OCI-LY7 (cell line): Measurements from ENCODE around the gene C12orf76. TPM values are rescaled to one million over a fixed set of nuclear protein-coding genes. Genes with fewer than 3 reads are reported as not detected.

Experiments used
- BruUV-seq: library from RNA; stranded (reverse); fragments of 400-500 nt; replicated peaks from 2 replicates; lab custom pipeline; 2021; lab: Mats Ljungman, UMichigan
- CTCF ChIA-PET: fragments of 300-600 bp; sonication (Branson Sonifier 250); formaldehyde crosslinking; loops from one replicate; lab custom pipeline; 2022; ENCODE audit warnings: antibody characterized with exemption; ENCODE audit not compliant: unreplicated experiment; lab: Charles Lee
- POLR2A ChIA-PET: fragments of 300-600 bp; sonication (Branson Sonifier 250); formaldehyde crosslinking; loops from one replicate; lab custom pipeline; 2022; ENCODE audit warnings: antibody characterized with exemption; lab: Charles Lee
- DNase-seq: peaks from one replicate; pipeline ENCODE4 v3.0.0-alpha.2; 2015; ENCODE audit warnings: low spot score
- H2AFZ ChIP-seq: fragments of 200-600 bp; sonication (generic), shearing (Covaris generic); 2 replicates; pipeline ENCODE4 v1.6.1; 2014; ENCODE audit warnings: mild to moderate bottlenecking, antibody characterized with exemption, low read length, moderate library complexity
- H3K27ac ChIP-seq: fragments of 200-600 bp; sonication (generic); 2 replicates; pipeline ENCODE4 v1.5.1; 2014; ENCODE audit warnings: mixed run types, low read depth, mild to moderate bottlenecking, moderate library complexity, low read length, inconsistent platforms; ENCODE audit not compliant: poor library complexity, severe bottlenecking
- H3K36me3 ChIP-seq: fragments of 200-600 bp; sonication (generic); 2 replicates; pipeline ENCODE4 v1.6.1; 2014; ENCODE audit warnings: mild to moderate bottlenecking, antibody characterized with exemption, low read length, moderate library complexity, mixed read lengths; ENCODE audit not compliant: insufficient read depth
- H3K4me1 ChIP-seq: fragments of 200-600 bp; sonication (generic); 2 replicates; pipeline ENCODE4 v1.5.1; 2014; ENCODE audit warnings: mild to moderate bottlenecking, low read length; ENCODE audit not compliant: insufficient read depth, poor library complexity, severe bottlenecking
- H3K4me2 ChIP-seq: fragments of 200-600 bp; sonication (generic); 2 replicates; pipeline ENCODE4 v1.6.1; 2014; ENCODE audit warnings: mild to moderate bottlenecking, low read length
- H3K4me3 ChIP-seq: fragments of 200-600 bp; sonication (generic); 2 replicates; pipeline ENCODE4 v1.5.1; 2014; ENCODE audit warnings: mild to moderate bottlenecking, low read depth, low read length; ENCODE audit not compliant: poor library complexity, severe bottlenecking
- H3K79me2 ChIP-seq: fragments of 200-600 bp; sonication (generic); 2 replicates; pipeline ENCODE4 v1.6.1; 2016; ENCODE audit warnings: low read depth, mild to moderate bottlenecking, low read length, moderate library complexity, mixed read lengths; ENCODE audit not compliant: insufficient read depth
- H3K9me2 ChIP-seq: fragments of 200-600 bp; sonication (generic); 2 replicates; pipeline ENCODE4 v1.6.1; 2016; ENCODE audit warnings: mild to moderate bottlenecking, low read length, mixed read lengths; ENCODE audit not compliant: insufficient read depth
- H3K9me3 ChIP-seq: fragments of 200-600 bp; sonication (generic); 2 replicates; pipeline ENCODE4 v1.6.1; 2014; ENCODE audit warnings: mild to moderate bottlenecking, mixed run types, low read length, mixed read lengths
- H4K20me1 ChIP-seq: fragments of 200-600 bp; sonication (generic); 2 replicates; pipeline ENCODE4 v1.6.1; 2014; ENCODE audit warnings: mild to moderate bottlenecking, antibody characterized with exemption, low read length, moderate library complexity, mixed read lengths; ENCODE audit not compliant: insufficient read depth
- CTCF ChIP-seq: fragments of 200-600 bp; sonication (generic); conservative IDR thresholded peaks from 2 replicates; pipeline ENCODE4 v1.5.1; 2014; ENCODE audit warnings: mild to moderate bottlenecking, antibody characterized with exemption, low read length, moderate library complexity, mixed read lengths
- EZH2phosphoT487 ChIP-seq: fragments of 200-600 bp; sonication (generic); IDR thresholded peaks from 2 replicates; pipeline ENCODE4 v1.6.1; 2018; ENCODE audit warnings: low read depth, borderline replicate concordance, mild to moderate bottlenecking, mixed run types, antibody characterized with exemption, low read length, moderate library complexity, mixed read lengths
- intact Hi-C: fragments of 100-400 bp; cut with micrococcal nuclease; formaldehyde crosslinking; loops from one replicate; pipeline ENCODE4 v1.10.0; 2022; ENCODE audit not compliant: unreplicated experiment
- total RNA-seq, 2 experiments: library from RNA; depleted of rRNA in 1 of 2; stranded (reverse); fragments of >200 nt in 1 of 2; shearing (Covaris generic) in 1 of 2; gene quantifications; 2 replicates each; pipeline ENCODE4 v1.2.3, GENCODE V29; 2014 to 2022

Gene C12orf76
- total RNA-seq, 2 experiments from 2014 or later, result 24.4 to 36.6 TPM

- Histone ChIP-seq H3K36me3 (no peaks in the 10 kb centered on the region), H3K9me3 (no peaks in the 10 kb centered on the region), H3K9me2 (no peaks in the 10 kb centered on the region), H3K4me3 (no peak overlapping the region), H3K4me1 (no peaks in the 10 kb centered on the region), H2AFZ (no peak overlapping the region), H3K27ac (no peak overlapping the region), H4K20me1 (no peaks in the 10 kb centered on the region), H3K4me2 (no peak overlapping the region), H3K79me2 (no peaks in the 10 kb centered on the region)
- CTCF ChIA-PET, result no interaction called here
- no peak for TF ChIP-seq CTCF
- TF ChIP-seq EZH2phosphoT487, result no peak
- DNase-seq, result no peak
- intact Hi-C loops, result no loop called here
- POLR2A ChIA-PET, result interaction anchor here (0.5 to 1.0 kb wide), 4 partner anchors 9 to 684 kb away, joined by 3 to 5 read pairs (median 3); no protein-coding TSS in a partner anchor
- BruUV-seq, result no TSS peak
Measured at GRCh38 chr12:110091136-110091711, 42.9 kb upstream of the C12orf76 start.

GRCh38 chr12:110090266-110091135 is 42.2 kb upstream of the C12orf76 start:
- no peak overlapping the region for H3K4me3 ChIP-seq
- no TSS peak for BruUV-seq
- H3K4me1 ChIP-seq, result no peaks in the 10 kb centered on the region
- intact Hi-C loops, result no loop called here
- ChIA-PET POLR2A (interaction anchor here (0.5 to 1.3 kb wide), 6 partner anchors 9 to 774 kb away, joined by 3 to 5 read pairs (median 3); no protein-coding TSS in a partner anchor), CTCF (no interaction called here)
- H3K9me3 ChIP-seq, result no peaks in the 10 kb centered on the region
- H3K36me3 ChIP-seq, result no peaks in the 10 kb centered on the region
- H3K79me2 ChIP-seq, result no peaks in the 10 kb centered on the region
- H3K9me2 ChIP-seq, result no peaks in the 10 kb centered on the region
- H2AFZ ChIP-seq, result no peak overlapping the region
- no peak for TF ChIP-seq CTCF
- TF ChIP-seq EZH2phosphoT487, result no peak
- no peaks in the 10 kb centered on the region for H4K20me1 ChIP-seq
- no peak overlapping the region for H3K4me2 ChIP-seq
- no peak for DNase-seq
- H3K27ac ChIP-seq, result no peak overlapping the region
